ENCODE data around the gene SMAP2. TPM values are rescaled to one million over a fixed set of nuclear protein-coding genes. Genes with fewer than 3 reads are reported as not detected.

Gene SMAP2
- total and polyA plus RNA-seq, 10 of the 15 experiments (the other 5 are each of a cell fraction or from before 2014, with no cell fraction given), result 33.4 to 177 (median 105) TPM

DNA sequence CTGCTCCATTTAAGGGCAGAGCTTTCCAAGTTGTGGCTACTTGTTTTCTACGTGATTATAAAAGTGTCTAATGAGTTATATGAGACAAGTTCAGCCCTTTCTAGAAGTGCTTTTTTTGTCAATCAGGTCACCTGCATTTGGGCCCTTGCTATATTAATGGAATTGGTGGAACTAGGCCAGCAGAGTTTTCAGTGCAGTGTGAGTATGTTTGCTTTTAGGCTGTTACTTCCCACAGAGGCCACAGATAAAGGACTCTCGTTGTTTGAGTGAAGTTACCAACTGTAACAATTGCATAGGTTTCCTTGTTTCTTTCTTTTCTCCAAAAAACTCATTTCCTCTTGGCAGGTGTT, 10.9 kb downstream of the SMAP2 start:
- peak overlapping the region; percentile 46 for H3K4me3 ChIP-seq
- TF ChIP-seq IKZF2 (IDR thresholded peaks at IDR 0.05) (peak; percentile 6 to 30; a peak in 1 of 4 replicates), POLR2AphosphoS5 (IDR thresholded peaks at IDR 0.05; ENCODE audit: low read length) (peak; percentile 16; the same call in 1 of the 2 replicates), BHLHE40 (IDR thresholded peaks at IDR 0.05; ENCODE audit: borderline replicate concordance in 1 of 2, low read depth in 2 of 2, low read length in 1 of 2) (0 out of 4 replicates have a peak, but pooled peaks of 1 of the 2 experiments have one; percentile 6), SREBF1 (IDR thresholded peaks at IDR 0.05; ENCODE audit: low read length) (no peak), IKZF1 (conservative IDR thresholded peaks at IDR 0.05) (0 out of 2 replicates have a peak, but pooled peaks have one; percentile 33)
- TF ChIP-seq, protein P1, sequence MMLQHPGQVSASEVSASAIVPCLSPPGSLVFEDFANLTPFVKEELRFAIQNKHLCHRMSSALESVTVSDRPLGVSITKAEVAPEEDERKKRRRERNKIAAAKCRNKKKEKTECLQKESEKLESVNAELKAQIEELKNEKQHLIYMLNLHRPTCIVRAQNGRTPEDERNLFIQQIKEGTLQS (IDR thresholded peaks at IDR 0.05; ENCODE audit: borderline replicate concordance, extremely low read depth, low read depth, low read length), result no peak
- TF ChIP-seq, protein P2, sequence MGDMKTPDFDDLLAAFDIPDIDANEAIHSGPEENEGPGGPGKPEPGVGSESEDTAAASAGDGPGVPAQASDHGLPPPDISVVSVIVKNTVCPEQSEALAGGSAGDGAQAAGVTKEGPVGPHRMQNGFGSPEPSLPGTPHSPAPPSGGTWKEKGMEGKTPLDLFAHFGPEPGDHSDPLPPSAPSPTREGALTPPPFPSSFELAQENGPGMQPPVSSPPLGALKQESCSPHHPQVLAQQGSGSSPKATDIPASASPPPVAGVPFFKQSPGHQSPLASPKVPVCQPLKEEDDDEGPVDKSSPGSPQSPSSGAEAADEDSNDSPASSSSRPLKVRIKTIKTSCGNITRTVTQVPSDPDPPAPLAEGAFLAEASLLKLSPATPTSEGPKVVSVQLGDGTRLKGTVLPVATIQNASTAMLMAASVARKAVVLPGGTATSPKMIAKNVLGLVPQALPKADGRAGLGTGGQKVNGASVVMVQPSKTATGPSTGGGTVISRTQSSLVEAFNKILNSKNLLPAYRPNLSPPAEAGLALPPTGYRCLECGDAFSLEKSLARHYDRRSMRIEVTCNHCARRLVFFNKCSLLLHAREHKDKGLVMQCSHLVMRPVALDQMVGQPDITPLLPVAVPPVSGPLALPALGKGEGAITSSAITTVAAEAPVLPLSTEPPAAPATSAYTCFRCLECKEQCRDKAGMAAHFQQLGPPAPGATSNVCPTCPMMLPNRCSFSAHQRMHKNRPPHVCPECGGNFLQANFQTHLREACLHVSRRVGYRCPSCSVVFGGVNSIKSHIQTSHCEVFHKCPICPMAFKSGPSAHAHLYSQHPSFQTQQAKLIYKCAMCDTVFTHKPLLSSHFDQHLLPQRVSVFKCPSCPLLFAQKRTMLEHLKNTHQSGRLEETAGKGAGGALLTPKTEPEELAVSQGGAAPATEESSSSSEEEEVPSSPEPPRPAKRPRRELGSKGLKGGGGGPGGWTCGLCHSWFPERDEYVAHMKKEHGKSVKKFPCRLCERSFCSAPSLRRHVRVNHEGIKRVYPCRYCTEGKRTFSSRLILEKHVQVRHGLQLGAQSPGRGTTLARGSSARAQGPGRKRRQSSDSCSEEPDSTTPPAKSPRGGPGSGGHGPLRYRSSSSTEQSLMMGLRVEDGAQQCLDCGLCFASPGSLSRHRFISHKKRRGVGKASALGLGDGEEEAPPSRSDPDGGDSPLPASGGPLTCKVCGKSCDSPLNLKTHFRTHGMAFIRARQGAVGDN (IDR thresholded peaks at IDR 0.05), result peak; percentile 82
- H3K9me3 ChIP-seq (replicated peaks; ENCODE audit: control insufficient read depth, insufficient read depth, low read length), result no peaks in the 10 kb centered on the region
- H4K20me1 ChIP-seq (ENCODE audit: control insufficient read depth, insufficient read depth), result no peaks in the 10 kb centered on the region
- 0 out of 3 replicates have a peak, but pooled peaks have one; percentile 6 for ATAC-seq
- no TSS peak for BruUV-seq (replicated peaks)
- DNase-seq (ENCODE audit: low read depth, low spot score), result no peak
- no peak for FAIRE-seq
- peak overlapping the region; percentile 97 for H3K27ac ChIP-seq (ENCODE audit: control insufficient read depth, insufficient read depth)
- H3K79me2 ChIP-seq (ENCODE audit: control insufficient read depth, insufficient read depth, low read length), result peaks cover 94% of the 10 kb centered on the region
- ChIA-PET RAD21 (ENCODE audit: unreplicated experiment) (interaction anchor here (0.9 to 12.1 kb wide), 12 partner anchors 10 to 308 kb away, joined by 3 to 189 read pairs (median 6); partner anchors contain the start of genes COL9A2, NFYC, RLF and SMAP2), POLR2A (interaction anchor here (0.6 to 15.7 kb wide), 6 partner anchors 8 to 70 kb away, joined by 3 to 243 read pairs (median 18); partner anchors contain the start of gene SMAP2), CTCF (interaction anchor here (0.7 to 18.7 kb wide), 9 partner anchors 10 to 240 kb away, joined by 3 to 271 read pairs (median 9); partner anchors contain the start of gene SMAP2), SMC1A (ENCODE audit: uncharacterized antibody, unreplicated experiment) (interaction anchor here (1.0 to 18.1 kb wide), 12 partner anchors 9 to 240 kb away, joined by 4 to 426 read pairs (median 18); partner anchors contain the start of genes SMAP2 and ZFP69B)
- peak overlapping the region; percentile 93 for H3K4me2 ChIP-seq (ENCODE audit: control insufficient read depth, insufficient read depth)
- H3K36me3 ChIP-seq (ENCODE audit: control insufficient read depth in 2 of 2, insufficient read depth in 2 of 2, low read length in 1 of 2), result peaks cover 0 to 11% of the 10 kb centered on the region in 2 experiments
- no peak overlapping the region for H2AFZ ChIP-seq (ENCODE audit: control insufficient read depth, low read depth, low read length)
- intact Hi-C loops (cut with micrococcal nuclease; ENCODE audit: unreplicated experiment), result no loop called here
- no peaks in the 10 kb centered on the region for H3K27me3 ChIP-seq (replicated peaks in 1 of 2; ENCODE audit: control insufficient read depth in 2 of 2, insufficient read depth in 2 of 2, low read length in 1 of 2)
- in situ Hi-C loops (cut with MboI), result no loop called here
- peaks cover 66% of the 10 kb centered on the region for H3K4me1 ChIP-seq (ENCODE audit: control insufficient read depth, insufficient read depth, low read length)
- peak overlapping the region; percentile 88 for H3K9ac ChIP-seq (ENCODE audit: control insufficient read depth, insufficient read depth, low read length)
- WGBS (ENCODE audit: insufficient coverage, insufficient replicate concordance, low lambda C conversion rate, missing lambda C conversion rate), result 0% methylated on average over 2 of the region's 2 CpGs

Measured in GM12878 (cell line).